C4-2B (cell line): ENCODE results near the gene GARIN5A.

Experiments
- ZFX ChIP-seq: fragments of 450-650 bp; IDR thresholded peaks from 2 replicates; pipeline ENCODE4 v1.6.1; 2017
- TF ChIP-seq, protein P1 (sequence below): fragments of 450-650 bp; conservative IDR thresholded peaks from 2 replicates; pipeline ENCODE4 v1.5.1; 2017; ENCODE audit warnings: mild to moderate bottlenecking

DNA sequence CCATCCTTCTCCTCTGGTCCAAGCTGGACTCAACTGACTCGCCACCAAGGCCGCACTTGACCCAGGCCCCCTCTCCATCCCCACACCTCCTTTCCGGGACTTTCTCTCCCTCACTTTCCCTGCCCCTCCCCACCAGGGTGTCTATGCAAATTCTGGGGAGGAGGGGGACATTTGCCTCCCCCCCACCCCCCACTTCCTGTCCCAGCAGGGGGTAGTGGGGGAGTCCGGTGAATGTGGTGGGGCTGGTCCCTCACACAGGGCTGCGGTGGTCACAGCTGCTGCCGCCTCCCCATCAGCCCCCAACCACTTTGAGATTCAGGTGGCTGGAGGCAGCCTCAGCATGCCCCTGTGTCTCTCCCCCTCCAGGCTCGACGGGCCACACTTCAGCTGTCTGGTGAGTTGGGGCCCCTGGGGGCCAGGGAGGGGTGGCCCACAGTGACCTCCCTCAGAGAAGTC lies 57.0 kb downstream of the GARIN5A start:
- TF ChIP-seq, protein P1, sequence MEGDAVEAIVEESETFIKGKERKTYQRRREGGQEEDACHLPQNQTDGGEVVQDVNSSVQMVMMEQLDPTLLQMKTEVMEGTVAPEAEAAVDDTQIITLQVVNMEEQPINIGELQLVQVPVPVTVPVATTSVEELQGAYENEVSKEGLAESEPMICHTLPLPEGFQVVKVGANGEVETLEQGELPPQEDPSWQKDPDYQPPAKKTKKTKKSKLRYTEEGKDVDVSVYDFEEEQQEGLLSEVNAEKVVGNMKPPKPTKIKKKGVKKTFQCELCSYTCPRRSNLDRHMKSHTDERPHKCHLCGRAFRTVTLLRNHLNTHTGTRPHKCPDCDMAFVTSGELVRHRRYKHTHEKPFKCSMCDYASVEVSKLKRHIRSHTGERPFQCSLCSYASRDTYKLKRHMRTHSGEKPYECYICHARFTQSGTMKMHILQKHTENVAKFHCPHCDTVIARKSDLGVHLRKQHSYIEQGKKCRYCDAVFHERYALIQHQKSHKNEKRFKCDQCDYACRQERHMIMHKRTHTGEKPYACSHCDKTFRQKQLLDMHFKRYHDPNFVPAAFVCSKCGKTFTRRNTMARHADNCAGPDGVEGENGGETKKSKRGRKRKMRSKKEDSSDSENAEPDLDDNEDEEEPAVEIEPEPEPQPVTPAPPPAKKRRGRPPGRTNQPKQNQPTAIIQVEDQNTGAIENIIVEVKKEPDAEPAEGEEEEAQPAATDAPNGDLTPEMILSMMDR, result no peak
- TF ChIP-seq ZFX, result no peak
